NB4 (cell line): Measurements from ENCODE around the gene GLT6D1.

Experiments used
- CTCF ChIP-seq: IDR thresholded peaks from one replicate; pipeline ENCODE4 v1.5.1; 2012; ENCODE audit warnings: low read depth, low read length
- POLR2A ChIP-seq: IDR thresholded peaks from 2 replicates; pipeline ENCODE4 v1.6.1; 2011; ENCODE audit warnings: mild to moderate bottlenecking; ENCODE audit not compliant: insufficient read length; ENCODE audit errors: extremely low read depth

DNA sequence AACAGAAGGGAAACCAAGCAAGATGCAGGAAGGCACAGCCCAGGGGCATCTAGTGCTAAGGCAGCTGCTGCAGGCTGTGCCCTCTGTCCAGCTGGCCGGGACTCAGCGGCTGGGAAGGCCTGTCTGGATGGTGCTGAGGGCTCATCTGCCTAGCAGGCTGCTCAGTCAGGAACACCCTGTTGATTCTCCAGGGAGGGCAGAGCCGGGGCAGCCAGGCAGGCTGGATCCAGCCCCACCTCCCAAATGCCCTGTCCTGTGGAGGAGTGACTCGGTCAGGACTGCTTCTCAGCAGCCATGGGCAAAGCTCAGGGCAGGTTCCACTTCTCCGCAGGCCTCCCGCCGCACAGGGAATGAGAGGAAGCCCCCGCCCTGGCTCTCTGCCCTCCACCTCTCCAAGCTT is 16.0 kb upstream of the GLT6D1 start:
- no peak for TF ChIP-seq CTCF
- no peak for TF ChIP-seq POLR2A
